ENCODE data around the gene ASTN2.

- TF ChIP-seq POLR2AphosphoS5 (IDR thresholded peaks at IDR 0.05; ENCODE audit: insufficient read depth, low read depth, low read length), result no peak
- TF ChIP-seq CTCF (IDR thresholded peaks at IDR 0.05; ENCODE audit: extremely low read depth in 1 of 2, insufficient read depth in 1 of 2, low read depth in 1 of 2, low read length in 2 of 2), result no peak
- no peak for TF ChIP-seq POLR2A (IDR thresholded peaks at IDR 0.05; ENCODE audit: low read depth, low read length)
These were observed 544.3 kb downstream of the ASTN2 start for GRCh38 chr9:116870566-116870965.

Data from endothelial cell of umbilical vein (primary cell).